ENCODE results near the gene ARL8A. TPM values are rescaled to one million over a fixed set of nuclear protein-coding genes. Genes with fewer than 3 reads are reported as not detected.

Gene ARL8A
- total and polyA plus RNA-seq, 10 of the 15 experiments (the other 5 are each of a cell fraction or from before 2014, with no cell fraction given): 0.34 to 49.2 (median 15.4) TPM

- TF ChIP-seq, protein P1, sequence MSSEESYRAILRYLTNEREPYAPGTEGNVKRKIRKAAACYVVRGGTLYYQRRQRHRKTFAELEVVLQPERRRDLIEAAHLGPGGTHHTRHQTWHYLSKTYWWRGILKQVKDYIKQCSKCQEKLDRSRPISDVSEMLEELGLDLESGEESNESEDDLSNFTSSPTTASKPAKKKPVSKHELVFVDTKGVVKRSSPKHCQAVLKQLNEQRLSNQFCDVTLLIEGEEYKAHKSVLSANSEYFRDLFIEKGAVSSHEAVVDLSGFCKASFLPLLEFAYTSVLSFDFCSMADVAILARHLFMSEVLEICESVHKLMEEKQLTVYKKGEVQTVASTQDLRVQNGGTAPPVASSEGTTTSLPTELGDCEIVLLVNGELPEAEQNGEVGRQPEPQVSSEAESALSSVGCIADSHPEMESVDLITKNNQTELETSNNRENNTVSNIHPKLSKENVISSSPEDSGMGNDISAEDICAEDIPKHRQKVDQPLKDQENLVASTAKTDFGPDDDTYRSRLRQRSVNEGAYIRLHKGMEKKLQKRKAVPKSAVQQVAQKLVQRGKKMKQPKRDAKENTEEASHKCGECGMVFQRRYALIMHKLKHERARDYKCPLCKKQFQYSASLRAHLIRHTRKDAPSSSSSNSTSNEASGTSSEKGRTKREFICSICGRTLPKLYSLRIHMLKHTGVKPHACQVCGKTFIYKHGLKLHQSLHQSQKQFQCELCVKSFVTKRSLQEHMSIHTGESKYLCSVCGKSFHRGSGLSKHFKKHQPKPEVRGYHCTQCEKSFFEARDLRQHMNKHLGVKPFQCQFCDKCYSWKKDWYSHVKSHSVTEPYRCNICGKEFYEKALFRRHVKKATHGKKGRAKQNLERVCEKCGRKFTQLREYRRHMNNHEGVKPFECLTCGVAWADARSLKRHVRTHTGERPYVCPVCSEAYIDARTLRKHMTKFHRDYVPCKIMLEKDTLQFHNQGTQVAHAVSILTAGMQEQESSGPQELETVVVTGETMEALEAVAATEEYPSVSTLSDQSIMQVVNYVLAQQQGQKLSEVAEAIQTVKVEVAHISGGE (CRISPR knock-in tag; IDR thresholded peaks at IDR 0.05): no peak
- TF ChIP-seq IKZF2 (IDR thresholded peaks at IDR 0.05) (no peak; a peak in 1 of 4 replicates), IRF3 (IDR thresholded peaks at IDR 0.05) (no peak), DPF2 (IDR thresholded peaks at IDR 0.05) (no peak), KDM1A (IDR thresholded peaks at IDR 0.05; ENCODE audit: borderline replicate concordance) (no peak), WRNIP1 (IDR thresholded peaks at IDR 0.05; ENCODE audit: borderline replicate concordance, low read depth, low read length) (0 out of 2 replicates have a peak, but pooled peaks have one; percentile 68), TARDBP (IDR thresholded peaks at IDR 0.05; ENCODE audit: borderline replicate concordance) (no peak), MXI1 (IDR thresholded peaks at IDR 0.05; ENCODE audit: low read depth, low read length) (peak; percentile 66), BCL3 (IDR thresholded peaks at IDR 0.05; ENCODE audit: borderline replicate concordance, insufficient read depth, low read depth, low read length, poor library complexity, severe bottlenecking) (peak; percentile 24), GABPA (IDR thresholded peaks at IDR 0.05; ENCODE audit: low read depth) (no peak), IRF5 (IDR thresholded peaks at IDR 0.05; ENCODE audit: borderline replicate concordance) (no peak), POLR2A (IDR thresholded peaks at IDR 0.05; ENCODE audit: low read depth, low read length) (peak; percentile 88), SUPT20H (IDR thresholded peaks at IDR 0.05; ENCODE audit: borderline replicate concordance, control insufficient read depth, low read depth, low read length) (no peak), NFXL1 (IDR thresholded peaks at IDR 0.05; ENCODE audit: borderline replicate concordance) (no peak), TBL1XR1 (IDR thresholded peaks at IDR 0.05; ENCODE audit: low read depth, low read length) (no peak), TAF1 (IDR thresholded peaks at IDR 0.05; ENCODE audit: borderline replicate concordance, low read depth, low read length) (peak; percentile 60; the same call in 1 of the 2 replicates), CEBPB (IDR thresholded peaks at IDR 0.05; ENCODE audit: borderline replicate concordance in 1 of 2, low read depth in 2 of 2, low read length in 2 of 2) (no peak)
- TF ChIP-seq, protein P2, sequence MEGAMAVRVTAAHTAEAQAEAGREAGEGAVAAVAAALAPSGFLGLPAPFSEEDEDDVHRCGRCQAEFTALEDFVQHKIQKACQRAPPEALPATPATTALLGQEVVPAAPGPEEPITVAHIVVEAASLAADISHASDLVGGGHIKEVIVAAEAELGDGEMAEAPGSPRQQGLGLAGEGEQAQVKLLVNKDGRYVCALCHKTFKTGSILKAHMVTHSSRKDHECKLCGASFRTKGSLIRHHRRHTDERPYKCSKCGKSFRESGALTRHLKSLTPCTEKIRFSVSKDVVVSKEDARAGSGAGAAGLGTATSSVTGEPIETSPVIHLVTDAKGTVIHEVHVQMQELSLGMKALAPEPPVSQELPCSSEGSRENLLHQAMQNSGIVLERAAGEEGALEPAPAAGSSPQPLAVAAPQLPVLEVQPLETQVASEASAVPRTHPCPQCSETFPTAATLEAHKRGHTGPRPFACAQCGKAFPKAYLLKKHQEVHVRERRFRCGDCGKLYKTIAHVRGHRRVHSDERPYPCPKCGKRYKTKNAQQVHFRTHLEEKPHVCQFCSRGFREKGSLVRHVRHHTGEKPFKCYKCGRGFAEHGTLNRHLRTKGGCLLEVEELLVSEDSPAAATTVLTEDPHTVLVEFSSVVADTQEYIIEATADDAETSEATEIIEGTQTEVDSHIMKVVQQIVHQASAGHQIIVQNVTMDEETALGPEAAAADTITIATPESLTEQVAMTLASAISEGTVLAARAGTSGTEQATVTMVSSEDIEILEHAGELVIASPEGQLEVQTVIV (IDR thresholded peaks at IDR 0.05; ENCODE audit: borderline replicate concordance, partially characterized antibody): no peak
- TF ChIP-seq, protein P3, sequence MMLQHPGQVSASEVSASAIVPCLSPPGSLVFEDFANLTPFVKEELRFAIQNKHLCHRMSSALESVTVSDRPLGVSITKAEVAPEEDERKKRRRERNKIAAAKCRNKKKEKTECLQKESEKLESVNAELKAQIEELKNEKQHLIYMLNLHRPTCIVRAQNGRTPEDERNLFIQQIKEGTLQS (IDR thresholded peaks at IDR 0.05; ENCODE audit: borderline replicate concordance, extremely low read depth, low read depth, low read length): no peak
These were observed 15.2 kb upstream of the ARL8A start (continued) for GRCh38 chr1:202159534-202160371.

Data from GM12878 (cell line).